Effector memory CD8-positive, alpha-beta T cell (primary cell): ENCODE data around the gene MBD3.
"Not testable (repeated sequence)": the region's sequence is repeated elsewhere in the genome, so short reads cannot be mapped to it uniquely, and the experiment has no call there.

ENCODE experiments used
- ATAC-seq: fragments of 150-1000 bp; cut with Tn5 transposase; replicated peaks from 2 replicates; pipeline ENCODE4 v1.10.0; 2021; ENCODE audit warnings: mild to moderate bottlenecking, moderate library complexity
- DNase-seq, 3 experiments: peaks; one replicate each; pipeline ENCODE4 v3.0.0; 2021
- H3K27ac Mint-ChIP-seq, 2 donors: one replicate each; pipeline ENCODE4 v1.8.0; 2022; ENCODE audit warnings: mild to moderate bottlenecking in 2 of 2, mixed read lengths in 2 of 2, moderate library complexity in 2 of 2
- H3K27me3 Mint-ChIP-seq, 2 donors: one replicate each; pipeline ENCODE4 v1.8.0; 2022; ENCODE audit warnings: mixed read lengths in 2 of 2
- H3K36me3 Mint-ChIP-seq: one replicate; pipeline ENCODE4 v1.8.0; 2022; ENCODE audit warnings: mild to moderate bottlenecking, moderate library complexity, mixed read lengths; ENCODE audit not compliant: insufficient read depth
- H3K4me1 Mint-ChIP-seq, 2 donors: one replicate each; pipeline ENCODE4 v1.8.0; 2022; ENCODE audit warnings: low read depth in 2 of 2, mixed read lengths in 2 of 2
- H3K4me3 Mint-ChIP-seq, 2 donors: one replicate each; pipeline ENCODE4 v1.8.0; 2022; ENCODE audit warnings: mild to moderate bottlenecking in 2 of 2, mixed read lengths in 2 of 2, moderate library complexity in 2 of 2
- H3K9me3 Mint-ChIP-seq, 2 donors: one replicate each; pipeline ENCODE4 v1.8.0; 2022; ENCODE audit warnings: mixed read lengths in 2 of 2

Gene MBD3

GRCh38 chr19:1551068-1552040, 41.3 kb downstream of the MBD3 start:
- Mint-ChIP-seq H3K27me3 (peaks cover 10 to 25% of the 10 kb centered on the region in 2 donors), H3K36me3 (no peaks in the 10 kb centered on the region), H3K4me3 (no peak overlapping the region), H3K9me3 (no peaks in the 10 kb centered on the region), H3K27ac (no peak overlapping the region), H3K4me1 (peaks cover 0 to under 1% of the 10 kb centered on the region in 2 donors)
- DNase-seq (no peak), ATAC-seq (no peak)

- no peak overlapping the region for H3K4me3 Mint-ChIP-seq
- DNase-seq (no peak), ATAC-seq (no peak)
- peaks cover 3 to 4% of the 10 kb centered on the region in 2 donors for H3K4me1 Mint-ChIP-seq
- H3K27me3 Mint-ChIP-seq: peaks cover 15 to 32% of the 10 kb centered on the region in 2 donors
- H3K9me3 Mint-ChIP-seq: no peaks in the 10 kb centered on the region
- no peak overlapping the region for H3K27ac Mint-ChIP-seq
- H3K36me3 Mint-ChIP-seq: peaks cover 3% of the 10 kb centered on the region
These were observed 43.2 kb downstream of the MBD3 start for GRCh38 chr19:1549332-1549945.

GRCh38 chr19:1540365-1540925, 52.2 kb downstream of the MBD3 start:
- Mint-ChIP-seq H3K4me3 (no peak overlapping the region), H3K27me3 (peaks cover 23 to 42% of the 10 kb centered on the region in 2 donors), H3K4me1 (no peaks in the 10 kb centered on the region), H3K36me3 (peaks cover 3% of the 10 kb centered on the region), H3K9me3 (no peaks in the 10 kb centered on the region), H3K27ac (no peak overlapping the region)
- no peak for DNase-seq
- no peak for ATAC-seq

GRCh38 chr19:1539749-1540148, 52.9 kb downstream of the MBD3 start:
- peaks cover 23 to 47% of the 10 kb centered on the region in 2 donors for H3K27me3 Mint-ChIP-seq
- not testable (repeated sequence) for ATAC-seq, H3K4me1 Mint-ChIP-seq, H3K4me3 Mint-ChIP-seq, H3K9me3 Mint-ChIP-seq, H3K36me3 Mint-ChIP-seq, H3K27ac Mint-ChIP-seq, DNase-seq

GRCh38 chr19:1538978-1539377, 53.7 kb downstream of the MBD3 start:
- H3K4me1 Mint-ChIP-seq: no peaks in the 10 kb centered on the region
- DNase-seq: no peak
- no peak for ATAC-seq
- H3K27ac Mint-ChIP-seq: no peak overlapping the region
- H3K4me3 Mint-ChIP-seq: no peak overlapping the region
- no peaks in the 10 kb centered on the region for H3K36me3 Mint-ChIP-seq
- peaks cover 23 to 47% of the 10 kb centered on the region in 2 donors for H3K27me3 Mint-ChIP-seq
- no peaks in the 10 kb centered on the region for H3K9me3 Mint-ChIP-seq

- not testable (repeated sequence) for H3K4me1 Mint-ChIP-seq, H3K9me3 Mint-ChIP-seq, DNase-seq, H3K27ac Mint-ChIP-seq, H3K36me3 Mint-ChIP-seq, H3K4me3 Mint-ChIP-seq, ATAC-seq
- peaks cover 25 to 51% of the 10 kb centered on the region in 2 donors for H3K27me3 Mint-ChIP-seq
These were observed 57.0 kb downstream of the MBD3 start for GRCh38 chr19:1535699-1536098.

GRCh38 chr19:1534972-1535371, 57.7 kb downstream of the MBD3 start:
- DNase-seq (no peak), ATAC-seq (no peak)
- Mint-ChIP-seq H3K4me1 (no peaks in the 10 kb centered on the region), H3K4me3 (no peak overlapping the region), H3K9me3 (no peaks in the 10 kb centered on the region), H3K36me3 (peaks cover 1% of the 10 kb centered on the region), H3K27ac (no peak overlapping the region), H3K27me3 (peaks cover 23 to 50% of the 10 kb centered on the region in 2 donors)

GRCh38 chr19:1533510-1534150, 59.0 kb downstream of the MBD3 start:
- Mint-ChIP-seq H3K4me1 (no peaks in the 10 kb centered on the region), H3K4me3 (no peak overlapping the region), H3K36me3 (peaks cover 4% of the 10 kb centered on the region), H3K27me3 (peaks cover 23 to 56% of the 10 kb centered on the region in 2 donors), H3K9me3 (no peaks in the 10 kb centered on the region), H3K27ac (no peak overlapping the region)
- ATAC-seq (no peak), DNase-seq (no peak)

- Mint-ChIP-seq H3K4me3 (no peak overlapping the region), H3K4me1 (peaks cover 0 to under 1% of the 10 kb centered on the region in 2 donors), H3K27me3 (peaks cover 26 to 55% of the 10 kb centered on the region in 2 donors), H3K9me3 (no peaks in the 10 kb centered on the region), H3K36me3 (peaks cover 4% of the 10 kb centered on the region), H3K27ac (no peak overlapping the region)
- DNase-seq (no peak), ATAC-seq (no peak)
These were observed 60.7 kb downstream of the MBD3 start for GRCh38 chr19:1532003-1532402.

- no peaks in the 10 kb centered on the region for H3K9me3 Mint-ChIP-seq
- ATAC-seq (no peak), DNase-seq (no peak)
- H3K4me3 Mint-ChIP-seq: no peak overlapping the region
- H3K4me1 Mint-ChIP-seq: peaks cover 0 to 1% of the 10 kb centered on the region in 2 donors
- no peak overlapping the region for H3K27ac Mint-ChIP-seq
- peaks cover 4% of the 10 kb centered on the region for H3K36me3 Mint-ChIP-seq
- peaks cover 27 to 59% of the 10 kb centered on the region in 2 donors for H3K27me3 Mint-ChIP-seq
These were observed 61.1 kb downstream of the MBD3 start for GRCh38 chr19:1531587-1531986.

- not testable (repeated sequence) for ATAC-seq, H3K36me3 Mint-ChIP-seq, DNase-seq, H3K4me3 Mint-ChIP-seq, H3K9me3 Mint-ChIP-seq, H3K4me1 Mint-ChIP-seq, H3K27ac Mint-ChIP-seq
- peaks cover 34 to 66% of the 10 kb centered on the region in 2 donors for H3K27me3 Mint-ChIP-seq
These were observed 61.8 kb downstream of the MBD3 start for GRCh38 chr19:1530856-1531255.

- Mint-ChIP-seq H3K27ac (no peak overlapping the region), H3K4me3 (no peak overlapping the region), H3K27me3 (peaks cover 46 to 71% of the 10 kb centered on the region in 2 donors), H3K4me1 (peaks cover 5 to 10% of the 10 kb centered on the region in 2 donors), H3K9me3 (no peaks in the 10 kb centered on the region), H3K36me3 (peaks cover 7% of the 10 kb centered on the region)
- ATAC-seq (no peak), DNase-seq (no peak)
These were observed 63.2 kb downstream of the MBD3 start for GRCh38 chr19:1529430-1529816.
